Activated gamma-delta T cell treated with anti-CD3 and anti-CD28 coated beads, Interleukin-2, amount 50 U/mL, for 16 hours (primary cell): ENCODE data around the gene TP53TG5.

ENCODE experiments used
- DNase-seq: peaks from one replicate; pipeline ENCODE4 v3.0.0-alpha.2; 2020; ENCODE audit warnings: low read depth

Gene TP53TG5

DNA sequence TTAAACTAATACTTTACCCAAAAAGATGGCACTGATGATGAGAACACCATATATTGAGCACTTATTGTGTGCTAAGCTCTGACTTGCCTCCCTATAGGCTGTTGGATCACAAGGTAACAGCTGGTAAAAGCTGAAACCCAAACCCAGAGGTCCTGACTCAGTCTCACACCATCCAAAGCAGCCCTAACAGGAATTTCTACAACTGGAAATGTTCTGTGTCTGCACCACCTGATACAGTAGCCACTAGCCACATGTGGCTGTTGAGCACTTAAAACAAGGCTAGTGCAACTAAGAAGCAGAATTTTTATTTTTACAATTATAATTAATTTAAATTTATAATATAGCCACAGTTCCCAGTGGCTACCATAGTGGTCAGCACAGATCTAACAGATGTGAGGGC is 54.4 kb downstream of the TP53TG5 start:
- DNase-seq: no peak

DNA sequence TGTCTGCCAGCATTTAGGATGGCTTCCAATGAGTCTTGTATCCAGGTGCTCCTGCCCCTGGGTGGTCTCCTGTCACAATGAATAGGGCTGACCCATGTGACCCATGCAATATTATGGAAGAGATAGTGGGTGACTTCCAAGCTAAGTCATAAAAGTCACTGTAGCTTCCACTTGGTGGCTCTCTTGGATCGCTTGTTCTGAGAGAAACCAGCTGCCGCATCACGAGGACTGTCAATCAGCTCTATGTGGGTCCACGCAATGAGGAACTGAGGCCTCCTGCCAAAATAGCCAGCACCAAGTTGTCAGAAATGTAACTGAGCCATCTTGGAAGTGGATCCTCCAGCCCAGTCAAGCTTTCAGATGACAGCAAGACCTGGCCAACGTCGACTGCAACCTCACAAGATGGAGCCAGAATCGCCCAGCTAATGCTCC is 55.2 kb downstream of the TP53TG5 start:
- no peak for DNase-seq
